Liver (tissue), 9 donors: ENCODE results near the gene ERCC4. TPM values are rescaled to one million over a fixed set of nuclear protein-coding genes. Genes with fewer than 3 reads are reported as not detected.
A peak's percentile ranks its signal among the peaks of the same experiment; 100 is the strongest.

Experiments used
- DNase-seq: peaks from one replicate; pipeline ENCODE4 v3.0.0-alpha.2; 2017; ENCODE audit warnings: low spot score
- H3K27ac ChIP-seq, 2 donors: one replicate each; pipeline ENCODE4 v1.7.0; 2013; ENCODE audit warnings: inconsistent platforms in 2 of 2, low read length in 2 of 2, control low read depth in 1 of 2, low read depth in 1 of 2, mild to moderate bottlenecking in 1 of 2
- H3K27me3 ChIP-seq, 4 donors: one replicate each; pipeline versions ENCODE4 v1.6.1 to v1.7.0; 2013; ENCODE audit warnings: low read length in 3 of 4, inconsistent platforms in 1 of 4, mild to moderate bottlenecking in 1 of 4, moderate library complexity in 1 of 4; ENCODE audit not compliant: control insufficient read depth in 4 of 4, insufficient read depth in 4 of 4
- H3K36me3 ChIP-seq, 4 donors: one replicate each; pipeline versions ENCODE4 v1.6.1 to v1.7.0; 2013; ENCODE audit warnings: low read length in 3 of 4, mild to moderate bottlenecking in 3 of 4, low read depth in 1 of 4, moderate library complexity in 1 of 4; ENCODE audit not compliant: control insufficient read depth in 4 of 4, insufficient read depth in 3 of 4
- H3K4me1 ChIP-seq, 4 donors: one replicate each; pipeline versions ENCODE4 v1.6.1 to v1.7.0; 2013; ENCODE audit warnings: low read length in 3 of 4, mild to moderate bottlenecking in 3 of 4, moderate library complexity in 1 of 4; ENCODE audit not compliant: control insufficient read depth in 4 of 4, insufficient read depth in 4 of 4
- H3K4me3 ChIP-seq, 3 donors: one replicate each; pipeline versions ENCODE4 v1.6.1 to v1.7.0; 2013; ENCODE audit warnings: low read length in 3 of 3, control low read depth in 1 of 3, low read depth in 1 of 3, mild to moderate bottlenecking in 1 of 3
- H3K9ac ChIP-seq, 2 donors: one replicate each; pipeline ENCODE4 v1.7.0; 2013; ENCODE audit warnings: low read length in 2 of 2, mild to moderate bottlenecking in 2 of 2, moderate library complexity in 2 of 2, control low read depth in 1 of 2, low read depth in 1 of 2
- H3K9me3 ChIP-seq, 4 donors: one replicate each; pipeline versions ENCODE4 v1.6.1 to v1.7.0; 2013; ENCODE audit warnings: low read length in 3 of 4; ENCODE audit not compliant: control insufficient read depth in 4 of 4
- EGR1 ChIP-seq, 2 donors: IDR thresholded peaks; 2 replicates each; pipeline ENCODE4 v1.6.1; 2016 to 2018; ENCODE audit warnings: antibody characterized with exemption in 2 of 2, low read depth in 2 of 2
- FOXA1 ChIP-seq: IDR thresholded peaks from 2 replicates; pipeline ENCODE4 v1.6.1; 2016; ENCODE audit warnings: antibody characterized with exemption
- FOXA2 ChIP-seq: IDR thresholded peaks from 2 replicates; pipeline ENCODE4 v1.6.1; 2016; ENCODE audit warnings: antibody characterized with exemption
- GABPA ChIP-seq, 2 donors: IDR thresholded peaks in 1 of 2; conservative IDR thresholded peaks in 1 of 2; 2 replicates each; pipeline ENCODE4 v1.6.1; 2016; ENCODE audit warnings: antibody characterized with exemption in 2 of 2, mild to moderate bottlenecking in 1 of 2, moderate library complexity in 1 of 2
- HNF4A ChIP-seq, 2 donors: conservative IDR thresholded peaks; 2 replicates each; pipeline ENCODE4 v1.6.1; 2016; ENCODE audit warnings: antibody characterized with exemption in 2 of 2, mild to moderate bottlenecking in 2 of 2
- HNF4G ChIP-seq: IDR thresholded peaks from 2 replicates; pipeline ENCODE4 v1.6.1; 2016; ENCODE audit warnings: antibody characterized with exemption
- JUND ChIP-seq, 2 donors: IDR thresholded peaks; 2 replicates each; pipeline ENCODE4 v1.6.1; 2016; ENCODE audit warnings: antibody characterized with exemption in 2 of 2
- NR2F2 ChIP-seq: IDR thresholded peaks from 2 replicates; pipeline ENCODE4 v1.6.1; 2016; ENCODE audit warnings: antibody characterized with exemption
- RXRA ChIP-seq, 2 donors: IDR thresholded peaks; 2 replicates each; pipeline ENCODE4 v1.6.1; 2017 to 2018; ENCODE audit warnings: antibody characterized with exemption in 2 of 2, mild to moderate bottlenecking in 1 of 2
- SP1 ChIP-seq: IDR thresholded peaks from 2 replicates; pipeline ENCODE4 v1.6.1; 2018; ENCODE audit warnings: antibody characterized with exemption, mild to moderate bottlenecking
- TAF1 ChIP-seq: conservative IDR thresholded peaks from 2 replicates; pipeline ENCODE4 v1.6.1; 2016; ENCODE audit warnings: antibody characterized with exemption, mild to moderate bottlenecking
- YY1 ChIP-seq: IDR thresholded peaks from 2 replicates; pipeline ENCODE4 v1.6.1; 2016; ENCODE audit warnings: antibody characterized with exemption, mild to moderate bottlenecking
- WGBS: extraction: QIAGEN DNeasy Blood & Tissue Kit; methylation state at CpG from one replicate; pipeline ENCODE4 v1.1.7; 2013; 5-methylcytosine and 5-hydroxymethylcytosine counted together
- polyA plus RNA-seq, 2 donors: library from polyadenylated mRNA; stranded (reverse) in 1 of 2; unstranded in 1 of 2; fragments of 200-250 nt in 1 of 2; fragments of >200 nt in 1 of 2; fragmentation: Nextera tagmentation in 1 of 2; extraction: Ambion mirVana in 1 of 2; gene quantifications; one replicate each; pipeline versions ENCODE4 v1.2.1 to v1.2.3, GENCODE V29; 2013 to 2015
- total RNA-seq, 2 donors: library from RNA; depleted of rRNA; stranded (reverse); fragments of >200 nt; gene quantifications; one replicate each; pipeline ENCODE4 v1.2.3, GENCODE V29; 2014
- TF ChIP-seq, protein P1 (sequence below): IDR thresholded peaks from 2 replicates; pipeline ENCODE4 v1.6.1; 2016; ENCODE audit warnings: antibody characterized with exemption
- TF ChIP-seq, protein P2 (sequence below): IDR thresholded peaks from 2 replicates; pipeline ENCODE4 v1.6.1; 2016; ENCODE audit warnings: antibody characterized with exemption
- TF ChIP-seq, protein P3 (sequence below): IDR thresholded peaks from 2 replicates; pipeline ENCODE4 v1.6.1; 2016; ENCODE audit warnings: antibody characterized with exemption
- TF ChIP-seq, protein P4 (sequence below): fragments of 150-350 bp; IDR thresholded peaks from 2 replicates; pipeline ENCODE4 v1.5.1; 2017; ENCODE audit warnings: improper control_type of control experiment, low read depth, low read length; ENCODE audit not compliant: missing input control
- donor health status: healthy.
- donor health status: healthy.
- donor health status: healthy.
- donor health status: healthy.
- donor health status: healthy.

Gene ERCC4
- total and polyA plus RNA-seq, 4 donors, result 1.6 to 11.1 (median 4.9) TPM

DNA sequence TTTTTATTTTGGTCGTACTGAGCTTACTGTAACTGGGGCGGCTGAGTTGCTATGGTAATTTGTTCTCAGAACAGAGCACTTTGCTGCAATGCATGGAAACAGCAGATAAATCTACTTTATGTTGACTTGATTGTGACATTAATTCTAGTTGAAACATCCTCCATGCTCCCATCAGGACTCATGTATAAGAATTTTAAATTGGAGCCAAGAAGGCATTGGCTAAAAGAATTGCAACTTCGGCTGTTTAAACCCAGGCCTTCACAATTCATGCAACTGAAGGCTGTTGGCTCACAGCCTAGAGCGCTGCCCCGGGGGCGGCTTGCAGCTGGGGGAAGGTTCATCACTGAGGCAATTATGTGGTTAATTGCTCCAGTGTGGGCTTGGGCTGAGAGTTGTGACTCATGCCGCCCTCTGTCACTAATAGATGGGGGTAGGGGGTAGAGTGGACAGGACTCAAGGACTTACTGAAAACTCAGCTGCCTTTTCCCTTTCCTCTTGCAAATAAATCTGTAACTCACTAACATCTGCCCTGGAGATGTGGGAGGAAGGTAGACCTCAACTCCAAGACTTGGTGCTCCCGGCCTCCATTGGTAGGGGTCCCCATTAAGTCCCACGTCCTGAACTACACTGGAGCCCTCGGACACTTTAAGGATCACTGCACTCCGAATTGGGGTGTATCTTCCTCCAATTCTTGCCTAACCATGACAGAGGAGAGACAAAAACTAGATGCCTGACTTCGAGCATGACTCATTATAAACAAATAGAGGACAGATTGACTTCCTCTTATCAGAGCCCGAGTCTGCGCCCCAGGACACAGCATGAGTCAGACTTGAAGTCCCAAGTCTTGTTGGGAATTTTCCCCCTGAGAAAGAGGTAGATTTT, 37.5 kb downstream of the ERCC4 start:
- no peak overlapping the region for H3K4me3 ChIP-seq
- peaks cover 0 to 3% (median under 1%) of the 10 kb centered on the region in 4 donors for H3K4me1 ChIP-seq
- 46% methylated on average over 14 of the region's 14 CpGs for WGBS
- no peak overlapping the region for H3K9ac ChIP-seq
- peak overlapping the region; percentile 17 to 66 for H3K27ac ChIP-seq
- no peaks in the 10 kb centered on the region for H3K36me3 ChIP-seq
- TF ChIP-seq YY1 (no peak), FOXA1 (no peak), HNF4A (conservative IDR thresholded peaks at IDR 0.05) (peak in 1 of 2 donors; percentile 16), FOXA2 (no peak), JUND (IDR thresholded peaks at IDR 0.05) (peak; percentile 94 to 95), TAF1 (no peak), NR2F2 (no peak), RXRA (IDR thresholded peaks at IDR 0.05) (peak in 1 of 2 donors; percentile 8), SP1 (no peak), GABPA (IDR thresholded peaks at IDR 0.05 in 1 of 2, conservative IDR thresholded peaks at IDR 0.05 in 1 of 2) (no peak)
- TF ChIP-seq, protein P1, sequence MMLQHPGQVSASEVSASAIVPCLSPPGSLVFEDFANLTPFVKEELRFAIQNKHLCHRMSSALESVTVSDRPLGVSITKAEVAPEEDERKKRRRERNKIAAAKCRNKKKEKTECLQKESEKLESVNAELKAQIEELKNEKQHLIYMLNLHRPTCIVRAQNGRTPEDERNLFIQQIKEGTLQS, result peak; percentile 15
- TF ChIP-seq, protein P2, sequence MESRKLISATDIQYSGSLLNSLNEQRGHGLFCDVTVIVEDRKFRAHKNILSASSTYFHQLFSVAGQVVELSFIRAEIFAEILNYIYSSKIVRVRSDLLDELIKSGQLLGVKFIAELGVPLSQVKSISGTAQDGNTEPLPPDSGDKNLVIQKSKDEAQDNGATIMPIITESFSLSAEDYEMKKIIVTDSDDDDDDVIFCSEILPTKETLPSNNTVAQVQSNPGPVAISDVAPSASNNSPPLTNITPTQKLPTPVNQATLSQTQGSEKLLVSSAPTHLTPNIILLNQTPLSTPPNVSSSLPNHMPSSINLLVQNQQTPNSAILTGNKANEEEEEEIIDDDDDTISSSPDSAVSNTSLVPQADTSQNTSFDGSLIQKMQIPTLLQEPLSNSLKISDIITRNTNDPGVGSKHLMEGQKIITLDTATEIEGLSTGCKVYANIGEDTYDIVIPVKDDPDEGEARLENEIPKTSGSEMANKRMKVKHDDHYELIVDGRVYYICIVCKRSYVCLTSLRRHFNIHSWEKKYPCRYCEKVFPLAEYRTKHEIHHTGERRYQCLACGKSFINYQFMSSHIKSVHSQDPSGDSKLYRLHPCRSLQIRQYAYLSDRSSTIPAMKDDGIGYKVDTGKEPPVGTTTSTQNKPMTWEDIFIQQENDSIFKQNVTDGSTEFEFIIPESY, result no peak
- TF ChIP-seq, protein P3, sequence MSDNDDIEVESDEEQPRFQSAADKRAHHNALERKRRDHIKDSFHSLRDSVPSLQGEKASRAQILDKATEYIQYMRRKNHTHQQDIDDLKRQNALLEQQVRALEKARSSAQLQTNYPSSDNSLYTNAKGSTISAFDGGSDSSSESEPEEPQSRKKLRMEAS, result no peak
- no peaks in the 10 kb centered on the region for H3K27me3 ChIP-seq
- H3K9me3 ChIP-seq, result no peaks in the 10 kb centered on the region
- no peak for DNase-seq

DNA sequence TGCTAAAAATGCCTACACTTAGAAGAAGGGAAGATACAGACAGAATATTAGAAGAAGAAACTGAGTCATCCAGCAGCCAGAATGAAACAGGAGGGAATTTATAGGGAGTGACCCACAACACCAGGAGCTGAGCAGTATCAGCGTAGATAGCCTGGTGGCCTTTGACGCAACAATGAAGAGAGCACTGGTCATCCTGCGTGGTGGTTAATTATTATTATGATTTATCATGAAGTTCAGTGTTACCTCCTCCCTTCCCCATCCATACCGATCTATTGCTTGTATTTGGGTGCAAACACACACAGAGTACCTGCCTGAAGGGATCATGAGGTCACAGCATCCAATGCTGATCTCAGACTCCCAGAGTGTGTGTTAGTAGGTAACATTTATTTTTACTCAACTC, 38.5 kb downstream of the ERCC4 start:
- no peak for TF ChIP-seq EGR1 (IDR thresholded peaks at IDR 0.05; ENCODE audit: low read depth in 2 of 2)
- TF ChIP-seq HNF4G, result no peak
- TF ChIP-seq FOXA1, result no peak
- TF ChIP-seq RXRA (IDR thresholded peaks at IDR 0.05), result no peak
- TF ChIP-seq, protein P4, sequence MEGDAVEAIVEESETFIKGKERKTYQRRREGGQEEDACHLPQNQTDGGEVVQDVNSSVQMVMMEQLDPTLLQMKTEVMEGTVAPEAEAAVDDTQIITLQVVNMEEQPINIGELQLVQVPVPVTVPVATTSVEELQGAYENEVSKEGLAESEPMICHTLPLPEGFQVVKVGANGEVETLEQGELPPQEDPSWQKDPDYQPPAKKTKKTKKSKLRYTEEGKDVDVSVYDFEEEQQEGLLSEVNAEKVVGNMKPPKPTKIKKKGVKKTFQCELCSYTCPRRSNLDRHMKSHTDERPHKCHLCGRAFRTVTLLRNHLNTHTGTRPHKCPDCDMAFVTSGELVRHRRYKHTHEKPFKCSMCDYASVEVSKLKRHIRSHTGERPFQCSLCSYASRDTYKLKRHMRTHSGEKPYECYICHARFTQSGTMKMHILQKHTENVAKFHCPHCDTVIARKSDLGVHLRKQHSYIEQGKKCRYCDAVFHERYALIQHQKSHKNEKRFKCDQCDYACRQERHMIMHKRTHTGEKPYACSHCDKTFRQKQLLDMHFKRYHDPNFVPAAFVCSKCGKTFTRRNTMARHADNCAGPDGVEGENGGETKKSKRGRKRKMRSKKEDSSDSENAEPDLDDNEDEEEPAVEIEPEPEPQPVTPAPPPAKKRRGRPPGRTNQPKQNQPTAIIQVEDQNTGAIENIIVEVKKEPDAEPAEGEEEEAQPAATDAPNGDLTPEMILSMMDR, result no peak
- no peak for TF ChIP-seq FOXA2
- no peak overlapping the region for H3K4me3 ChIP-seq
- peaks cover 0 to 3% (median under 1%) of the 10 kb centered on the region in 4 donors for H3K4me1 ChIP-seq
- 78% methylated on average over 4 of the region's 4 CpGs for WGBS
- no peaks in the 10 kb centered on the region for H3K27me3 ChIP-seq
- no peak overlapping the region for H3K9ac ChIP-seq
- H3K36me3 ChIP-seq, result no peaks in the 10 kb centered on the region
- H3K9me3 ChIP-seq, result no peaks in the 10 kb centered on the region
- DNase-seq, result no peak
- no peak overlapping the region for H3K27ac ChIP-seq
